GM21515 (cell line): ENCODE data around the gene ATF6B.

Experiments used
- ATAC-seq: cut with Tn5 transposase; IDR thresholded peaks from one replicate; pipeline ENCODE4 v1.9.1; 2021; ENCODE audit not compliant: unreplicated experiment

Gene ATF6B

DNA sequence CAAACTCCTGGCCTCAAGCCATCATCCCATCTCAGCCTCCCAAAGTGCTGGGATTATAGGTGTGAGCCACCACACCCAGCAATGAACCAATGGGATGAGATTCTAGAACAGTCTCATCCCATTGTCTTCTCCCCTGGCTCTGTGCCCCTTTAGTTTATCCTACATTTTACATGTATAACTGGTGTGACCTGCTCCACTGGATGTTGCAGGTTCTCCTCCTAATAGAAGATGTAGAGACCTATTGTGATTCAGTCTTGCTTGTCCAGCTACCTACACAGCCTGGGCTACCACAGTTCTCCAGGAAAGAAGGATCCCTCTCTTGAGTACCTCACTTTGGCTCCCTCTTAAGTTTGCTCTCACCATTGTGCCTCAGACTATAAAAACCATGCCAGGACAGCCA lies 4.1 kb upstream of the ATF6B start:
- no peak for ATAC-seq

- no peak for ATAC-seq
Measured at GRCh38 chr6:32131439-32131948, 3.4 kb upstream of the ATF6B start.

GRCh38 chr6:32129297-32130088 lies 1.4 kb upstream of the ATF6B start:
- peak; percentile 12 for ATAC-seq

GRCh38 chr6:32128751-32129296 lies 778 bp upstream of the ATF6B start:
- no peak for ATAC-seq

DNA sequence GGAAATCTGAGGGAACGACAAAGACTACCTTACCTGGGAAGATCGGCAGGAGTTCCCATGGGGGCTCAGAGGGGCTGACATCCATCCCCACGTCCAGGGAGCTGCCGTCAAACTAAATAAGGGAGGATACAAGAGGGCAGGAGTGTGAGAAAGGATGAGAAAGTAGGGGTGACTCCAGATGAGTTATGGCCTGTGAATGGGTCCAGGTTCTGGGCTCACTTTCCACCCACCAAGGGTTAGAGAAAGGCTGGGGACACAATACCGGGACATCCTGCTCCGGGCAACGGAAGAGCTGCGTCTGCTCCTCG lies 683 bp downstream of the ATF6B start:
- ATAC-seq = no peak

GRCh38 chr6:32126880-32127279 lies 1.2 kb downstream of the ATF6B start:
- no peak for ATAC-seq

- no peak for ATAC-seq
Measured at GRCh38 chr6:32123681-32124080, 4.4 kb downstream of the ATF6B start.

GRCh38 chr6:32120573-32121059 lies 7.4 kb downstream of the ATF6B start:
- no peak for ATAC-seq

DNA sequence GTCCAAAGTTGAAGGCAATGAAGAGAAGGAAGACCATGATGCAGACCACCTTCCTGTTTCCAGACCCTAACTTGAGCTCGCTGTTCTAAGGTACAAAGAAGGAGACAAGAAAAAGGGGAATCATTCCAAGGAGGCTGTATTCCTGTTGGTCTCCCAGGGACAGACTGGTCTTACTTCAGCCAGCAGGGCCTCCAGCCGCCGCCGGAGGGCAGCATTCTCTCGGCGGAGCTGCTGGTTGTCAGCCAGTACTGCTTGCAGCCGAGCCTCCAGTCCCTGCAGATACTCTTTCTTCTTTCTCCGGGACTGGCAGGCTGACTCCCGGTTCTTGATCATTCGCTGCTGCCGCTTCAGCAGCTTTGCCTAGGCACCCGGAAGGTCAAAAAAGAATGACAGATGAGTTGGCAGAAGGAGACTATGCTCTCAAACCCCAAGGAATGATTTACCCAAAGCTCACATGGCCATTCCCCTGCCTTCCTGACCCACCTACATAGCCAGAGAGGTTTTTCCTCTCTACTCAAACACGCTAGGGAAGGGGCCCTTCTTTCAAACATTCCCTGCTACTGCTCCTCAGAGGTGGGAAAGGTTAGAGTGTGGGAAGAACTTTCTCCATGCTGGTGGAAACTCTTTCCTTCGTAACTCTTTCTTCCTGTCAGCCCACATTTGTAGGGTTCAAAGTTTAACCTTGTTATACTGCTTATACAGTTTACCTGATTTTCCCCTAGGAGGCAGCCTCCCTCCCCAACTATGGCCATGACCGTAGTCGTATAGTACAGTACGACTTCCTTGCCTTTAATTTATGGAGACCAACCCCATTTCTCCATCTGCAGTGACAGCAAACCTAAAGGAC lies 9.0 kb downstream of the ATF6B start:
- ATAC-seq = no peak

GRCh38 chr6:32117461-32117860 lies 10.6 kb downstream of the ATF6B start:
- no peak for ATAC-seq

DNA sequence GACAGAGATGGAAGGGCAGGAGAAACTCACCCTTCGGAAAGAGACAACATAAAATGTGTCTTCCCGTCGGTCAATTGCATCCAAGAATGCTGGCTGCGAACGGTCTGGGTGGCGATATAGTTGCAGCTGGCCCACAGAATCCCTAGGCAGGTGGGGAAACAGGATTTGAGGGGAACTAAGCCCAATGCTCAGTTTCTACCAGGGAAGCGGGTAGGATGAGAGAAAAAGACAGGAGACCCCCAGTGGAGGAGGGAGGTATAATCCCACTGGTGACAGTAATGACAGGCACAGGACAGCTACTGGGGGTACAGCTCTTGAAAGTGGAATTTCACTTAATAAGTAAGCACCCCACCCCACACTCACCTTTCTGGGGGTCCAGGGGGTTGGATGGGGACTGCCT lies 11.4 kb downstream of the ATF6B start:
- no peak for ATAC-seq

- no peak for ATAC-seq
Measured at GRCh38 chr6:32115623-32116022, 12.4 kb downstream of the ATF6B start.

GRCh38 chr6:32114796-32115195 lies 13.2 kb downstream of the ATF6B start:
- no peak for ATAC-seq

DNA sequence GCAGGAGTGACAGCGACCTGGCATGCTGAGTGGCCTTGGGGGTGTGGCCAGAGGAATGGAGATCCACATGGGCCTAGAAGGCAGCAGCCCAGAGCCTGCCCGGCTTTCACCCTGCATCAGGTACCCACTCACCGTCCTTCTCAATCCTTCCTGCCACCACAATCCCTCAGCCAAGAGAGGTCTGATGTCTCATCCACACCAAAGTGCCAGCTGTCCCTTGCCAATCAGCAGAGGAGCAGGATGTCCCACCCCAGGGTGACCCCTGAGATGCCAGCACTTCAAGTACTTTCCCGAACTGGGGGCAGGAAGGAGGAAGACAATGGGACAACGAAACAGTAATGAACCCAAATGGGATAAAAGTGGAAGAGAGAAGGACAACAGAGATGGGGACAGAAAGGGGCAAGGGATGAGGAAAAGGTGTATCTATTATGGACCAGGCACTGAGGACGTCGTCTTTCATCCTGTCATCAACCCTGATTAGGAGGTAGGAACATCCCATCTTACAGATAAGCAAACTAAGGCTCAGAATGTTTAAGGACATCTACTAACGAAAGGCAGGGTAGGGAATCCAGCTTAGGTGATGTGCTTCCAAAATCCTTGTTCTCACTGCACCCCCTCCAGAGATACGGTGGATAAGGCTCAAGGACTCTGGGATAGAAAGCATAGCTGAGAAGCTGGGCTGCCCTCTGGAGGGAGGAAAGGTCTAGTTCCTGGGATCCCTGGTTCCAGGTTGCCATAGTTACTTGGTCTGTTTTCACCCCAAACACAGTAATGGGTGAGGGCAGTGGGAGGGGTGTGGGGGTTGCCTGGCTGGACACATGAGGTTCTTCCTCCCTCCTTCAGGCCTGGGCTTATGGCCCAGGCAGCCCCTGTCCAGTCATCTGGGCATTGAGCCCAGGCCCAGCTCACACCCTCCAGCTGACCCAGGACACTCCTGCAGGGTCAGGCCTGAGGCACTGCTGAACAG lies 14.4 kb downstream of the ATF6B start:
- ATAC-seq = no peak

DNA sequence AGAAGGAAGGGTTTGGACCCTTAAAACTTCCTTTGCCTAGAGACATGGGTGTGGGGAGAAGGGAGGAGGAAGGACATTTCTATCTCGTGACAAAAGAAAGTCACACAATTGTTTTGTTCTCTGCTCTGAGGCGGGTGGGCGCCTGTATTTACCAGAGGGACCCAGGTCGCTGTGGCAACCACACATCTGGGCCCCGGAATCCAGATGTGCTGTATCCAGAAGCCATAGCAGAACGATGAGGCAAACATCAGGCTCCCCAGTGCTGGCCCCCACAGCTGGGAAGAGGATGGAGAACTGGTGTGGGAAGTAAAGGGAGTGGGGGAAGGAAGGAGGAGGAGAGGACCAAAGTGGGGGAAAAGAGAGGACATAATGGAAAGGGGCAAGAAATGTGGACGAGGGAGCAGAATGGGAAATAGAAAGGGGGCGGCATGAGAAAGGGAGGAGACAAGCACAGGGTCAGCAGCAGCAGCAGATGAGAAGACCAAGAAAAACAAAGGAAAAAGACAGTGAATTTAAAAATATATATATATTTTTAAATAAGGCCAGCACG lies 15.5 kb downstream of the ATF6B start:
- no peak for ATAC-seq

GRCh38 chr6:32111424-32112066 lies 16.5 kb downstream of the ATF6B start:
- ATAC-seq = no peak

DNA sequence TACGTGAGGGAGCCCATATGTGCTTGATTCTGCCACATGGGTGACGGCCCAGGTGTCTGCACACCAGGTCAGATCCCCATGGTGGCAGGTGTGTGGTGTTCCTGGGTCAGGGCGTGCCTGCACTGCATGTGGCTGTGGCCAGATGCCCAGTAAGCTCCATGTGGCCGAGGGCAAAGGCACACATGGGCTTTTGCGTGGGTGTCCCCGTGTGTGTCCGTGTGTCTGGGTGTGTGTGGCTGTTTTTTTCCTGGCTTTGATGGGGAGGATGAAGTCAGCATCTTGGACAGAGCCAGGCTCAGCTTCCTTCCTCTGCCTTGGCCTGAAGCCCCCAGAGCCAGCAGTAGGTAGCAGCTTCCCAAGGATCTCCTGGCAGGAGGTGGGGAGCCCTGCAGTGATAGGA lies 17.4 kb downstream of the ATF6B start:
- no peak for ATAC-seq

DNA sequence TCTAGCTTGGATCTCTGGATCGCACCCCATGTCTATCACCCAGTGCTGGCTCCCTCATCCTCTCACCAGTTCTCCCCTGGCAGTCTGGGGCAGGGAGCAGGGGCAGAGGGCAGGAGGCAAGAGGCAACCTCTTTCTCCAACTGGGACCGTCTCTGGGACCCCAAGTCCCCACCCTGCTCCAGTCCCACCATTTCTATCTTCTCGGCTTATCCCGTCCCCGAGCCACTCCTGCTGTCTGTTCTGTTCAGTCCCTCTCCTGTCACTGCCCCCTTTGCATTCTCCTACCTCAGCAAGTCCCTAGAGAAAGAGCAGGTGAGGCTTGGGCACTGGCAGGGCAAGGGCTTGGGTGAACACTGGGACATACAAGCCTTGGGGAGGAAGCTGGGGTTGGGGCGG lies 18.3 kb downstream of the ATF6B start:
- ATAC-seq = no peak

DNA sequence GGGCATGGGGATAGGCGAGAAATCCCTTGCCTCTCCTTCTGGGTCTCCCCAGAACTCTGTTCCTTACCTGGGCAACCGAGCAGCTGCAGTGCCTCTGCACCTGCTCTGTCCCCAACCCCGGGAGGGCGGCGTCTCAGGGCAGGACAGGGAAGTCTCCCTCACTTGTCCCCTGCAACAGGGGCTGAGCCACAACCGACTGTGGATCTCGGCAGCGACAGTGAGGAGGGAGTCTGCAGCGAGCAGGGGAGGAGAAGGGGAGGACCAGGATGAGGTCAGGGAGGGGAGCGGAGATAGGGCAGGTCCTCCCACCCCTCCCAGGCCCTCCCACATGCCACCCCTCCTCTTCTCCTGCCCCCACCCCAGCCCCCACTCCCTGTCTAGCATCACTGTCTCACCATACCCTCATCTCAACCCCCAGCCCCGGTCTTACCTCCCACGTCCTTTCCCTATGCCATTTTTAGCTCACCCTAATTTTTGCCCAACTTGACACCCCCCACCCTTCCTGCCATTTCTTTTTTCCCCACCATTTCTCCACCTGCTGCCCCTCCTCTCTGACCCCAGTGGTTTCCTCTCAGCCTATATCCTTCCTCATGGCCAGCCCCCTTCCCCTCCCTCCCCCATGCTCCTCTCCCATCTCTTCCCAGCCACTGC lies 18.8 kb downstream of the ATF6B start, which contains the start of gene TNXB:
TNXB (minus strand) TSS at position 225 of the 651 bp plus-strand sequence. CDS start 11,140 bp downstream, outside the sequence.
- ATAC-seq = no peak
